Left lung (tissue), 10 donors: ENCODE data around the gene GPC5. TPM values are rescaled to one million over a fixed set of nuclear protein-coding genes. Genes with fewer than 3 reads are reported as not detected.

ENCODE experiments used
- ATAC-seq: fragments of 200-7000 bp; cut with Tn5 transposase; one replicate; pipeline ENCODE4 v1.9.1; 2020; ENCODE audit warnings: moderate library complexity
- DNase-seq, 4 donors: peaks; one replicate each; pipeline ENCODE4 v3.0.0-alpha.2; 2013 to 2020
- H3K27ac ChIP-seq, 2 donors: fragments of 200-600 bp; sonication (generic) in 1 of 2; one replicate each; pipeline versions ENCODE4 v1.5.0 to v1.8.0; 2020 to 2021
- H3K27me3 ChIP-seq, 2 donors: fragments of 200-600 bp; sonication (generic) in 1 of 2; one replicate each; pipeline versions ENCODE4 v1.5.0 to v1.8.0; 2020 to 2021
- H3K36me3 ChIP-seq, 2 donors: fragments of 200-600 bp; sonication (generic) in 1 of 2; one replicate each; pipeline versions ENCODE4 v1.5.0 to v1.8.0; 2020 to 2021
- H3K4me1 ChIP-seq, 2 donors: fragments of 200-600 bp; one replicate each; pipeline ENCODE4 v1.8.0; 2021
- H3K4me3 ChIP-seq, 2 donors: fragments of 200-600 bp; sonication (generic) in 1 of 2; one replicate each; pipeline versions ENCODE4 v1.5.0 to v1.8.0; 2020 to 2021; ENCODE audit warnings: mild to moderate bottlenecking in 1 of 2
- H3K9me3 ChIP-seq, 2 donors: fragments of 200-600 bp; sonication (generic) in 1 of 2; one replicate each; pipeline versions ENCODE4 v1.5.0 to v1.8.0; 2020 to 2021
- CTCF ChIP-seq, 2 donors: fragments of 200-600 bp; sonication (generic) in 1 of 2; IDR thresholded peaks; one replicate each; pipeline versions ENCODE4 v1.5.0 to v1.8.0; 2021; ENCODE audit warnings: antibody characterized with exemption in 2 of 2
- intact Hi-C, 2 donors: fragments of 100-400 bp; cut with DNase I; formaldehyde crosslinking; loops; one replicate each; pipeline versions ENCODE4 v1.11.2 to v1.14.2; 2022
- polyA plus RNA-seq, 6 donors: library from polyadenylated mRNA; unstranded; fragments of 120-200 nt; gene quantifications; one replicate each; pipeline ENCODE4 v1.2.1, GENCODE V29; 2013; ENCODE audit not compliant: insufficient read length in 6 of 6
- total RNA-seq, 2 donors: library from RNA; stranded (reverse); fragmentation: NEBNext Ultra II Directional; extraction: Animal tissue kit (Norgen Biotek cat#: 25700); gene quantifications; one replicate each; pipeline ENCODE4 v1.2.1, GENCODE V29; 2021
- donor health status: DM: no; HTN: yes; CAD: no.
- donor health status: DM: no; HTN: no; CAD: no.

Gene GPC5
- total and polyA plus RNA-seq, 8 donors, result 9.2 to 19.5 (median 11.5) TPM

- intact Hi-C loops, result no loop called here
- DNase-seq, result no peak
- no peak overlapping the region for H3K27ac ChIP-seq
- no peaks in the 10 kb centered on the region for H3K27me3 ChIP-seq
- TF ChIP-seq CTCF (IDR thresholded peaks at IDR 0.05), result no peak
- no peak overlapping the region for H3K4me3 ChIP-seq
- no peaks in the 10 kb centered on the region for H3K9me3 ChIP-seq
- no peaks in the 10 kb centered on the region for H3K4me1 ChIP-seq
- no peaks in the 10 kb centered on the region for H3K36me3 ChIP-seq
- ATAC-seq, result no peak
Measured at GRCh38 chr13:91567485-91568207, 169.2 kb downstream of the GPC5 start.

GRCh38 chr13:91571681-91572080 is 173.3 kb downstream of the GPC5 start:
- DNase-seq (no peak), ATAC-seq (no peak)
- Histone ChIP-seq H3K27ac (no peak overlapping the region), H3K27me3 (no peaks in the 10 kb centered on the region), H3K36me3 (no peaks in the 10 kb centered on the region), H3K4me1 (no peaks in the 10 kb centered on the region), H3K9me3 (no peaks in the 10 kb centered on the region), H3K4me3 (no peak overlapping the region)
- TF ChIP-seq CTCF (IDR thresholded peaks at IDR 0.05), result no peak
- intact Hi-C loops, result no loop called here

GRCh38 chr13:91572439-91572838 is 174.0 kb downstream of the GPC5 start:
- no peak for DNase-seq
- intact Hi-C loops, result no loop called here

GRCh38 chr13:91572944-91573598 is 174.7 kb downstream of the GPC5 start:
- ATAC-seq (no peak), DNase-seq (no peak)
- TF ChIP-seq CTCF (IDR thresholded peaks at IDR 0.05), result no peak
- Histone ChIP-seq H3K27me3 (no peaks in the 10 kb centered on the region), H3K4me3 (no peak overlapping the region), H3K27ac (no peak overlapping the region), H3K9me3 (no peaks in the 10 kb centered on the region), H3K36me3 (no peaks in the 10 kb centered on the region), H3K4me1 (no peaks in the 10 kb centered on the region)
- intact Hi-C loops, result no loop called here

More at GRCh38 chr13:91572439-91572838, 174.0 kb downstream of the GPC5 start:
- no peaks in the 10 kb centered on the region for H3K36me3 ChIP-seq
- H3K4me1 ChIP-seq, result no peaks in the 10 kb centered on the region
- no peak overlapping the region for H3K4me3 ChIP-seq
- TF ChIP-seq CTCF (IDR thresholded peaks at IDR 0.05), result no peak
- ATAC-seq, result no peak
- no peaks in the 10 kb centered on the region for H3K9me3 ChIP-seq
- no peaks in the 10 kb centered on the region for H3K27me3 ChIP-seq
- H3K27ac ChIP-seq, result no peak overlapping the region

GRCh38 chr13:91574766-91575165 is 176.3 kb downstream of the GPC5 start:
- Histone ChIP-seq H3K36me3 (no peaks in the 10 kb centered on the region), H3K4me3 (no peak overlapping the region), H3K4me1 (no peaks in the 10 kb centered on the region), H3K27me3 (no peaks in the 10 kb centered on the region), H3K27ac (no peak overlapping the region), H3K9me3 (no peaks in the 10 kb centered on the region)
- intact Hi-C loops, result no loop called here
- no peak for DNase-seq
- no peak for ATAC-seq
- TF ChIP-seq CTCF (IDR thresholded peaks at IDR 0.05), result no peak
